H9 (cell line): ENCODE results near the gene CHDH. TPM values are rescaled to one million over a fixed set of nuclear protein-coding genes. Genes with fewer than 3 reads are reported as not detected.

ENCODE experiments used
- DNase-seq: peaks from one replicate; pipeline ENCODE4 v3.0.0-alpha.2; 2017
- H2AFZ ChIP-seq: one replicate; pipeline ENCODE4 v1.6.1; 2013; ENCODE audit warnings: mild to moderate bottlenecking, low read length, control low read depth, moderate library complexity
- H2AK5ac ChIP-seq: 2 replicates; pipeline ENCODE4 v1.6.1; 2013; ENCODE audit warnings: low read length, control low read depth, mixed read lengths; ENCODE audit not compliant: insufficient read length
- H2BK120ac ChIP-seq: one replicate; pipeline ENCODE4 v1.6.1; 2013; ENCODE audit warnings: low read depth, mild to moderate bottlenecking, low read length, control low read depth, inconsistent platforms; ENCODE audit not compliant: poor library complexity, severe bottlenecking
- H2BK12ac ChIP-seq: 2 replicates; pipeline ENCODE4 v1.6.1; 2013; ENCODE audit warnings: low read length, control low read depth, mixed read lengths, low read depth; ENCODE audit not compliant: insufficient read length
- H2BK15ac ChIP-seq: 2 replicates; pipeline ENCODE4 v1.6.1; 2013; ENCODE audit warnings: low read depth, low read length, control low read depth
- H2BK20ac ChIP-seq: one replicate; pipeline ENCODE4 v1.6.1; 2013; ENCODE audit warnings: low read depth, mild to moderate bottlenecking, low read length, control low read depth, inconsistent platforms; ENCODE audit not compliant: poor library complexity, severe bottlenecking
- H2BK5ac ChIP-seq: 2 replicates; pipeline ENCODE4 v1.6.1; 2013; ENCODE audit warnings: low read length, control low read depth, mixed read lengths; ENCODE audit not compliant: insufficient read length
- H3K14ac ChIP-seq: 2 replicates; pipeline ENCODE4 v1.6.1; 2013; ENCODE audit warnings: low read length, control low read depth; ENCODE audit not compliant: insufficient read depth
- H3K18ac ChIP-seq: 2 replicates; pipeline ENCODE4 v1.6.1; 2013; ENCODE audit warnings: low read depth, mild to moderate bottlenecking, mixed read lengths, low read length, control low read depth; ENCODE audit not compliant: insufficient read length
- H3K23ac ChIP-seq: 2 replicates; pipeline ENCODE4 v1.6.1; 2013; ENCODE audit warnings: low read length, control low read depth, mixed read lengths, low read depth; ENCODE audit not compliant: insufficient read length
- H3K23me2 ChIP-seq: 2 replicates; pipeline ENCODE4 v1.6.1; 2013; ENCODE audit warnings: low read depth, mild to moderate bottlenecking, mixed read lengths, low read length, control low read depth; ENCODE audit not compliant: insufficient read length, poor library complexity, severe bottlenecking
- H3K27ac ChIP-seq: 2 replicates; pipeline ENCODE4 v1.5.1; 2013; ENCODE audit warnings: low read length, control low read depth, mixed read lengths, low read depth; ENCODE audit not compliant: insufficient read length
- H3K27me3 ChIP-seq: 2 replicates; pipeline ENCODE4 v1.6.1; 2013; ENCODE audit warnings: low read length, control low read depth, inconsistent platforms; ENCODE audit not compliant: insufficient read depth
- H3K4ac ChIP-seq: 2 replicates; pipeline ENCODE4 v1.6.1; 2013; ENCODE audit warnings: low read depth, mild to moderate bottlenecking, control low read depth, inconsistent platforms, low read length, moderate library complexity
- H3K4me1 ChIP-seq: 2 replicates; pipeline ENCODE4 v1.6.1; 2013; ENCODE audit warnings: low read length, control low read depth, inconsistent platforms; ENCODE audit not compliant: insufficient read depth
- H3K4me2 ChIP-seq: 2 replicates; pipeline ENCODE4 v1.6.1; 2013; ENCODE audit warnings: low read length, control low read depth, mixed read lengths; ENCODE audit not compliant: insufficient read length, insufficient read depth
- H3K56ac ChIP-seq: 2 replicates; pipeline ENCODE4 v1.6.1; 2013; ENCODE audit warnings: low read depth, mild to moderate bottlenecking, mixed read lengths, low read length, control low read depth; ENCODE audit not compliant: insufficient read length
- H3K79me1 ChIP-seq: 2 replicates; pipeline ENCODE4 v1.6.1; 2013; ENCODE audit warnings: low read depth, mild to moderate bottlenecking, moderate library complexity, low read length, control low read depth, inconsistent platforms; ENCODE audit not compliant: insufficient read depth, poor library complexity, severe bottlenecking
- H3K79me2 ChIP-seq: 2 replicates; pipeline ENCODE4 v1.6.1; 2013; ENCODE audit warnings: low read length, control low read depth, inconsistent platforms; ENCODE audit not compliant: insufficient read depth
- H3K9ac ChIP-seq: 2 replicates; pipeline ENCODE4 v1.6.1; 2013; ENCODE audit warnings: low read length, control low read depth, mixed read lengths; ENCODE audit not compliant: insufficient read length; ENCODE audit errors: extremely low read depth
- H3K9me3 ChIP-seq: one replicate; pipeline ENCODE4 v1.6.1; 2013; ENCODE audit warnings: low read depth, low read length, inconsistent platforms; ENCODE audit not compliant: control insufficient read depth
- H3T11ph ChIP-seq: one replicate; pipeline ENCODE4 v1.6.1; 2013; ENCODE audit warnings: mild to moderate bottlenecking, low read length, control low read depth, inconsistent platforms
- H4K20me1 ChIP-seq: one replicate; pipeline ENCODE4 v1.6.1; 2013; ENCODE audit not compliant: control insufficient read depth, insufficient read length, insufficient read depth
- H4K5ac ChIP-seq: 2 replicates; pipeline ENCODE4 v1.6.1; 2013; ENCODE audit warnings: low read depth, mild to moderate bottlenecking, mixed read lengths, low read length, control low read depth; ENCODE audit not compliant: insufficient read length
- H4K8ac ChIP-seq: replicated peaks from 2 replicates; pipeline ENCODE4 v1.6.1; 2013; ENCODE audit warnings: low read length, control low read depth, mixed read lengths, low read depth; ENCODE audit not compliant: insufficient read length
- H4K91ac ChIP-seq: 2 replicates; pipeline ENCODE4 v1.6.1; 2013; ENCODE audit warnings: low read depth, mild to moderate bottlenecking, moderate library complexity, mixed read lengths, low read length, control low read depth; ENCODE audit not compliant: insufficient read length
- H3K27ac Mint-ChIP-seq, 3 experiments: 2 replicates in 2 of 3; 3 replicates in 1 of 3; pipeline ENCODE4 v1.8.0; 2020 to 2021; ENCODE audit warnings: mixed read lengths in 3 of 3, mild to moderate bottlenecking in 1 of 3, moderate library complexity in 1 of 3
- H3K27me3 Mint-ChIP-seq: 2 replicates; pipeline ENCODE4 v1.8.0; 2021; ENCODE audit warnings: low read depth, mild to moderate bottlenecking, moderate library complexity, mixed read lengths
- H3K36me3 Mint-ChIP-seq, 3 experiments: 2 replicates in 2 of 3; 3 replicates in 1 of 3; pipeline ENCODE4 v1.8.0; 2020 to 2021; ENCODE audit warnings: low read depth in 3 of 3, mixed read lengths in 3 of 3; ENCODE audit not compliant: insufficient read depth in 1 of 3
- H3K4me1 Mint-ChIP-seq, 2 experiments: 2 replicates each; pipeline ENCODE4 v1.8.0; 2020; ENCODE audit warnings: mixed read lengths in 2 of 2
- H3K4me3 Mint-ChIP-seq, 2 experiments: 2 replicates in 1 of 2; 3 replicates in 1 of 2; pipeline ENCODE4 v1.8.0; 2020 to 2021; ENCODE audit warnings: mild to moderate bottlenecking in 2 of 2, mixed read lengths in 2 of 2, moderate library complexity in 1 of 2
- H3K9me3 Mint-ChIP-seq, 2 experiments: 2 replicates in 1 of 2; 3 replicates in 1 of 2; pipeline ENCODE4 v1.8.0; 2020; ENCODE audit warnings: mild to moderate bottlenecking in 2 of 2, mixed read lengths in 2 of 2, moderate library complexity in 1 of 2
- CTCF ChIP-seq: fragments of 200-600 bp; sonication (generic); conservative IDR thresholded peaks from 3 replicates; pipeline ENCODE4 v1.8.0; 2021; ENCODE audit warnings: antibody characterized with exemption, mild to moderate bottlenecking
- WGBS: extraction: QIAGEN DNeasy Blood & Tissue Kit; methylation state at CpG from one replicate; pipeline ENCODE4 v1.1.7; 2013; ENCODE audit warnings: missing lambda C conversion rate, low lambda C conversion rate, mixed read lengths; ENCODE audit not compliant: insufficient read length; ENCODE audit errors: extremely low coverage; 5-methylcytosine and 5-hydroxymethylcytosine counted together
- total RNA-seq: library from RNA; stranded (reverse); gene quantifications from 2 replicates; pipeline ENCODE4 v1.2.1, GENCODE V29; 2021

CHDH gene
- total RNA-seq, 1 experiment from 2014 or later, result 11.0 TPM

- no peaks in the 10 kb centered on the region for H3K79me2 ChIP-seq
- H4K5ac ChIP-seq, result no peak overlapping the region
- no peaks in the 10 kb centered on the region for H3K4me1 ChIP-seq
- no peaks in the 10 kb centered on the region for H4K20me1 ChIP-seq
- H3K4me2 ChIP-seq, result no peak overlapping the region
- H3K4ac ChIP-seq, result no peak overlapping the region
- no peak for TF ChIP-seq CTCF
- H3K4me3 Mint-ChIP-seq, result no peak overlapping the region
- H3K27me3 ChIP-seq, result no peaks in the 10 kb centered on the region
- H2AK5ac ChIP-seq, result no peak overlapping the region
- H3K36me3 Mint-ChIP-seq, result peaks cover 7 to 54% (median 39%) of the 10 kb centered on the region in 3 experiments; a peak in 6 of 7 replicates
- H2BK15ac ChIP-seq, result no peak overlapping the region
- no peak overlapping the region for H3K23ac ChIP-seq
- no peak overlapping the region for H2BK120ac ChIP-seq
- H3K23me2 ChIP-seq, result no peaks in the 10 kb centered on the region
- H3K79me1 ChIP-seq, result no peaks in the 10 kb centered on the region
- H3T11ph ChIP-seq, result no peak overlapping the region
- H3K27me3 Mint-ChIP-seq, result no peaks in the 10 kb centered on the region
- no peak overlapping the region for H3K18ac ChIP-seq
- no peak overlapping the region for H2BK20ac ChIP-seq
- no CpG with 5 or more reads among the region's 3 CpGs for WGBS
- no peak for DNase-seq
- no peaks in the 10 kb centered on the region for H3K9me3 Mint-ChIP-seq
- H4K8ac ChIP-seq, result no peak overlapping the region
- H3K4me1 Mint-ChIP-seq, result no peaks in the 10 kb centered on the region
- no peak overlapping the region for H3K56ac ChIP-seq
- H2AFZ ChIP-seq, result no peak overlapping the region
- no peak overlapping the region for H3K14ac ChIP-seq
- H2BK12ac ChIP-seq, result no peak overlapping the region
- H3K9ac ChIP-seq, result no peak overlapping the region
- no peak overlapping the region for H2BK5ac ChIP-seq
- no peak overlapping the region for H4K91ac ChIP-seq
- no peak overlapping the region for H3K27ac Mint-ChIP-seq
- H3K9me3 ChIP-seq, result no peaks in the 10 kb centered on the region
- H3K27ac ChIP-seq, result no peak overlapping the region
Observed at GRCh38 chr3:53862241-53862640, 16.0 kb upstream of the CHDH start.
